ENCODE measurements around the gene PRKD2.

Gene PRKD2

GRCh38 chr19:46759206-46759605 is 42.3 kb upstream of the PRKD2 start:
- TF ChIP-seq CTCF (IDR thresholded peaks at IDR 0.05; ENCODE audit: extremely low read depth, missing control alignments): no peak
- no peak for DNase-seq (ENCODE audit: low spot score)

GRCh38 chr19:46756544-46756888 is 39.6 kb upstream of the PRKD2 start:
- no peak for DNase-seq (ENCODE audit: low spot score)
- no peak for TF ChIP-seq CTCF (IDR thresholded peaks at IDR 0.05; ENCODE audit: extremely low read depth, missing control alignments)

- no peak for TF ChIP-seq CTCF (IDR thresholded peaks at IDR 0.05; ENCODE audit: extremely low read depth, missing control alignments)
Measured at GRCh38 chr19:46755853-46756543, 39.1 kb upstream of the PRKD2 start.

GRCh38 chr19:46755077-46755852 is 38.4 kb upstream of the PRKD2 start:
- TF ChIP-seq CTCF (IDR thresholded peaks at IDR 0.05; ENCODE audit: extremely low read depth, missing control alignments): no peak
- DNase-seq (ENCODE audit: low spot score): no peak

More at GRCh38 chr19:46755853-46756543, 39.1 kb upstream of the PRKD2 start:
- no peak for DNase-seq (ENCODE audit: low spot score)

GRCh38 chr19:46753420-46754155 is 36.7 kb upstream of the PRKD2 start:
- peak; percentile 68 for TF ChIP-seq CTCF (IDR thresholded peaks at IDR 0.05; ENCODE audit: extremely low read depth, missing control alignments)
- peak; percentile 84 for DNase-seq (ENCODE audit: low spot score)

GRCh38 chr19:46748325-46749109 is 31.6 kb upstream of the PRKD2 start:
- TF ChIP-seq CTCF (IDR thresholded peaks at IDR 0.05; ENCODE audit: extremely low read depth, missing control alignments): peak; percentile 48
- DNase-seq (ENCODE audit: low spot score): peak; percentile 77
